ENCODE results near the gene TEKT1. TPM values are rescaled to one million over a fixed set of nuclear protein-coding genes. Genes with fewer than 3 reads are reported as not detected.

TEKT1 gene
- total RNA-seq, 1 experiment from 2014 or later = not detected

DNA sequence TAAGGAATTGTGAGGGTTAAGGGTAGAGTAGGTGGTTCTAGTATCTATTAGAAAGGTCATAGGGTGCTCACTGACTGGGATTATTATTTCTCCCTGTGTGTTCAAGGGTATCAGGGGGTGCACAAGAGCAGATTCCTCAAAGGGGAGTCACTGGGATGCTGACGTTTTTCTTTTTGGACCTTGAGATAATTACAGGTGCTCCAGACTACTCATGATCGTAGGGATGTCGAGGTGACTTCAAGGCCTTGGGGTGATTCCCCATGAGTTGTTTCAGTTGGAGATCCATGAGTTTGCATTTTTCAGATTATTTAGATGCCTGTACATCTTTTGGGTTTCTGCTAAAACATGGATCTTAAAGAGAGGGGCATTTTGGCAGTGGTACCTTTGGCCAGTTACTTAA is 41.4 kb upstream of the TEKT1 start:
- Histone ChIP-seq H2BK12ac (ENCODE audit: insufficient read length, low read depth, low read length) (no peak overlapping the region), H3K9ac (ENCODE audit: extremely low read depth, insufficient read length, low read length) (no peak overlapping the region), H3K9me3 (ENCODE audit: control insufficient read depth, low read depth, low read length) (no peaks in the 10 kb centered on the region), H3K18ac (ENCODE audit: insufficient read length, low read depth, low read length) (no peak overlapping the region), H2BK5ac (ENCODE audit: insufficient read length, low read length) (no peak overlapping the region), H2AFZ (ENCODE audit: low read length) (no peak overlapping the region), H3K4ac (ENCODE audit: low read depth, low read length) (no peak overlapping the region), H3K23me2 (ENCODE audit: insufficient read length, low read depth, low read length, poor library complexity, severe bottlenecking) (no peaks in the 10 kb centered on the region), H2BK15ac (ENCODE audit: low read depth, low read length) (no peak overlapping the region), H4K8ac (replicated peaks; ENCODE audit: insufficient read length, low read depth, low read length) (no peak overlapping the region), H3K23ac (ENCODE audit: insufficient read length, low read depth, low read length) (no peak overlapping the region), H2BK20ac (ENCODE audit: low read depth, low read length, poor library complexity, severe bottlenecking) (no peak overlapping the region), H3K14ac (ENCODE audit: insufficient read depth, low read length) (no peak overlapping the region), H2BK120ac (ENCODE audit: low read depth, low read length, poor library complexity, severe bottlenecking) (no peak overlapping the region), H2AK5ac (ENCODE audit: insufficient read length, low read length) (no peak overlapping the region), H4K20me1 (ENCODE audit: control insufficient read depth, insufficient read depth, insufficient read length) (no peaks in the 10 kb centered on the region), H3K27me3 (ENCODE audit: insufficient read depth, low read length) (no peaks in the 10 kb centered on the region), H3K79me2 (ENCODE audit: insufficient read depth, low read length) (peaks cover 1% of the 10 kb centered on the region; the same call in 1 of the 2 replicates), H3K56ac (ENCODE audit: insufficient read length, low read depth, low read length) (no peak overlapping the region), H4K5ac (ENCODE audit: insufficient read length, low read depth, low read length) (no peak overlapping the region), H3K79me1 (ENCODE audit: insufficient read depth, low read depth, low read length, poor library complexity, severe bottlenecking) (no peaks in the 10 kb centered on the region), H3K4me2 (ENCODE audit: insufficient read depth, insufficient read length, low read length) (no peak overlapping the region), H3K4me1 (ENCODE audit: insufficient read depth, low read length) (no peaks in the 10 kb centered on the region), H3K27ac (ENCODE audit: insufficient read length, low read depth, low read length) (no peak overlapping the region), H4K91ac (ENCODE audit: insufficient read length, low read depth, low read length) (no peak overlapping the region), H3T11ph (ENCODE audit: low read length) (no peak overlapping the region)
- Mint-ChIP-seq H3K27ac (no peak overlapping the region), H3K4me3 (no peak overlapping the region), H3K9me3 (no peaks in the 10 kb centered on the region), H3K27me3 (ENCODE audit: low read depth) (no peaks in the 10 kb centered on the region; the same call in 1 of the 2 replicates), H3K4me1 (peaks cover 0 to 5% of the 10 kb centered on the region in 2 experiments; a peak in 1 of 4 replicates), H3K36me3 (ENCODE audit: insufficient read depth in 1 of 3, low read depth in 3 of 3) (peaks cover 0 to 8% (median 2%) of the 10 kb centered on the region in 3 experiments; a peak in 3 of 7 replicates)
- TF ChIP-seq, protein P1, sequence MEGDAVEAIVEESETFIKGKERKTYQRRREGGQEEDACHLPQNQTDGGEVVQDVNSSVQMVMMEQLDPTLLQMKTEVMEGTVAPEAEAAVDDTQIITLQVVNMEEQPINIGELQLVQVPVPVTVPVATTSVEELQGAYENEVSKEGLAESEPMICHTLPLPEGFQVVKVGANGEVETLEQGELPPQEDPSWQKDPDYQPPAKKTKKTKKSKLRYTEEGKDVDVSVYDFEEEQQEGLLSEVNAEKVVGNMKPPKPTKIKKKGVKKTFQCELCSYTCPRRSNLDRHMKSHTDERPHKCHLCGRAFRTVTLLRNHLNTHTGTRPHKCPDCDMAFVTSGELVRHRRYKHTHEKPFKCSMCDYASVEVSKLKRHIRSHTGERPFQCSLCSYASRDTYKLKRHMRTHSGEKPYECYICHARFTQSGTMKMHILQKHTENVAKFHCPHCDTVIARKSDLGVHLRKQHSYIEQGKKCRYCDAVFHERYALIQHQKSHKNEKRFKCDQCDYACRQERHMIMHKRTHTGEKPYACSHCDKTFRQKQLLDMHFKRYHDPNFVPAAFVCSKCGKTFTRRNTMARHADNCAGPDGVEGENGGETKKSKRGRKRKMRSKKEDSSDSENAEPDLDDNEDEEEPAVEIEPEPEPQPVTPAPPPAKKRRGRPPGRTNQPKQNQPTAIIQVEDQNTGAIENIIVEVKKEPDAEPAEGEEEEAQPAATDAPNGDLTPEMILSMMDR (conservative IDR thresholded peaks at IDR 0.05) = no peak
- no CpG with 5 or more reads among the region's 3 CpGs for WGBS (ENCODE audit: extremely low coverage, insufficient read length, low lambda C conversion rate)
- DNase-seq = no peak
